Measurements from ENCODE around the gene RERE.
"Not testable (repeated sequence)": the region's sequence is repeated elsewhere in the genome, so short reads cannot be mapped to it uniquely, and the experiment has no call there.

RERE gene

DNA sequence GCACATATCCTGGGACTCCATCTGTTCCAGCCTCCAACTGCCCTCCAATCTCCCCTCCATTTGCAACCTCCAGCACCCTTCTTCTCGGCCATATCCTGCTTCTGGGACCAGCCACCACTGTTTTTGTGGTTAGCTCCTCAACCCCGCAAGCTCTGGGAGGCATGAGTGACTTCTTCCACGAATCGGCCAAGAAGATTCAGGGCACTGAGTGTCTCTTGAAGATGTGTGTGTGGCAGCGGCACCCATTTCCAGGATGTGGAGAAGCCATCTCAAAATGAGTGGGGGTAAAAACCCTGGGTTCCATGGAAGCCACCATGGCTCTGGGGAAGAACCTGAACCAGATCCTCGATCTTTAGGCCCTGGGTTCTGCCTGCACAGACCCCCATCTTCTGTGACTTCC lies 304.9 kb downstream of the RERE start:
- no peak for DNase-seq (ENCODE audit: low spot score)

GRCh38 chr1:8510041-8510823 lies 307.2 kb downstream of the RERE start:
- DNase-seq (ENCODE audit: low spot score) = peak; percentile 42

DNA sequence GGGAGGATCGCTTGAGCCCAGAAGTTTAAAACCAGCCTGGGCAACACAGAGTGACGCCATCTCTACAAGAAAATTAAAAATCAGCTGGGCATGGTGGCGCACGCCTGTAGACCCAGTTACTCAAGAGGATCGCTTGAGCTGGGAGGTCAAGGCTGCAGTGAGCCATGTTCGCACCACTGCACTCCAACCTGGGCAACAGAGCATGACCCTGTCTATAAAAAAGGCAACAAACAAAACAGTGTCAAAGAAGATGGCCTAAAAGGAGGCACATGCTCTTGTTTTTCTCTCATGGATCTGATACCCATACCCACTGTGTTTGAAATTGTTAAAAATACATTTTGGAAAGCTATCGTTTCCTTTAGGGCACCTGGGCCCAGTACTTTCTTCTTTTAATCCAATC lies 307.9 kb downstream of the RERE start:
- DNase-seq (ENCODE audit: low spot score) = no peak

DNA sequence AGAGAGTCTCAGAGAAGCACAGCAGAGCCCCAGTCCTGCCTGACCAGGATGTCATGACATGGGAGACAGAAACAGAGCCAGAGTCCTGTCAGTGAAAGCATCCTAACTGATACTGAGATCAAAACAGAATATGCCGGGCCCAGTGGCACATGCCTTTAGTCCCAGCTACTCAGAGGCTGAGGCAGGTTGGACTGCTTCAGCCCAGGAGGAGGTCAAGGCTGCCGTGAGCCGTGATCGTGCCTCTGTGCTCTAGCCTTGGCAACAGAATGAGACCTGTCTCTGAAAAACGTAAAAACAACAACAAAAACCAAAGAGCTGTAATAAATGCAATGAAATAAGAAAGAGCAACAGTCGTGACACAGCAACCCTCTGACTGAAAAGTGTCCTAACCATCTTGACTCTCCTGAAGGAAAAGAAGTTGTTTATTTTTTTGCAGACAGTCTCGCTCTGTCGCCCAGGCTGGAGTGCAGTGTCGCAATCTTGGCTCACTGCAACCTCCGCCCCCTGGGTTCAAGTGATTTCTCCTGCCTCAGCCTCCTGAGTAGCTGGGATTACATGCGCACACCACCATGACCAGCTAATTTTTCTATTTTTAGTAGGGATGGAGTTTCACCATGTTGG lies 310.3 kb downstream of the RERE start:
- no peak for DNase-seq (ENCODE audit: low spot score)

GRCh38 chr1:8506456-8506855 lies 311.0 kb downstream of the RERE start:
- no peak for DNase-seq (ENCODE audit: low spot score)

GRCh38 chr1:8503842-8504241 lies 313.6 kb downstream of the RERE start:
- no peak for DNase-seq (ENCODE audit: low spot score)

GRCh38 chr1:8502949-8503348 lies 314.5 kb downstream of the RERE start:
- not testable (repeated sequence) for DNase-seq (ENCODE audit: low spot score)

GRCh38 chr1:8497210-8497819 lies 320.1 kb downstream of the RERE start:
- peak; percentile 54 for DNase-seq (ENCODE audit: low spot score)

DNA sequence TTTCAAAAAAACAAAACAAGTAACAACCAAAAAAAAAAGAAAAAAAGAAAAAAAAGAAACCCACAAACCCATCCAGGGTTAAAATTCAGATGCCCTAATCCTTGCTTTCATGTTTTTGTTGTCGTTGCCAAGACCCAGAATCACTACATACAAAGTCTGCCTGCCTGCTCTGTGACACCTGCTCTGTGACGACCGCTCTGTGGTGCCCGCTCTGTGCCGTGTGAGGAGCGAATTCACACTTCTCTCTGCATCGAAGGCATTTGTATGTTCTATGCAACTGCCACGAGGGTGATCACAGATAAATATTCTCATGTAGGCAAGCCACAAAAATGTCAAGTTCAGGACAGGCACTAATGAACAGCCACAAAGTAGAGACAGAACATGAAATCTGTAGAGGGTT lies 321.0 kb downstream of the RERE start:
- DNase-seq (ENCODE audit: low spot score) = no peak

GRCh38 chr1:8495928-8496401 lies 321.5 kb downstream of the RERE start:
- DNase-seq (ENCODE audit: low spot score) = no peak

DNA sequence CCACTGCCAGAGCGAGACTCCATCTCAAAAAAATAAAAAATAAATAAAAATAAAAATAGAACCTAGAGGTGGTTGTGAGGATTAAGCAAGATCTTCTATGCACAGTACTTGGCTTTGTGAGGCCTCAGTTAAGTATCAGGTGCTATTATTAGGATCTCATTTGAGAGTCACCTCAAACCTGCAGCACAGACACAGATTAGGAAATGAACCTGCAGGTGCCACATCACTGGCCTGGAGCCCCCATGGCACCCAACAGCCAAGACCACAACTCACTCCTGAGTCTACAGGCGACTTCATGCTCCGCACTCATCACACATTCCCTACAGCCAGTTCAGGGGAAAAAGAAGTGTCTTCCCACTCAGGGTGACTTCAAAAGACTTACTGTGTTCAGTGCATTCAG lies 322.8 kb downstream of the RERE start:
- DNase-seq (ENCODE audit: low spot score) = no peak

GRCh38 chr1:8493916-8494540 lies 323.4 kb downstream of the RERE start:
- no peak for DNase-seq (ENCODE audit: low spot score)

GRCh38 chr1:8487249-8487648 lies 330.2 kb downstream of the RERE start:
- DNase-seq (ENCODE audit: low spot score) = no peak

DNA sequence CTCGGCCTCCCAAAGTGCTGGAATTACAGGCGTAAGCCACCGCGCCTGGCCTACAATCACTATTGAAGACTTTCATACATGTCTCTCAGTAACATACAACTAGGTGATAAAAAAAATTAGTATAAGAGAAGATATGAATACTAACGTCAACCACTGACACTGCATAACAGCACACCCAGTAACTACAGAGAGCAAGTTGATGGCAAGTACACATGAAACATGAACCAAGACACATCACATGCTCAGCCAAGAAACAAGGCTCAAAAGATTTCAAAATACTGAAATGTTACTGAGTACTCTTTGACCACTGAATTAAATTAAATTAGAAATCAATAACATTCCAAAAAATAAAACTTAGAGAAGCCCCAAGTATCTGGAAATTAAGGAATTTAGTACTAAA lies 331.4 kb downstream of the RERE start:
- no peak for DNase-seq (ENCODE audit: low spot score)

DNA sequence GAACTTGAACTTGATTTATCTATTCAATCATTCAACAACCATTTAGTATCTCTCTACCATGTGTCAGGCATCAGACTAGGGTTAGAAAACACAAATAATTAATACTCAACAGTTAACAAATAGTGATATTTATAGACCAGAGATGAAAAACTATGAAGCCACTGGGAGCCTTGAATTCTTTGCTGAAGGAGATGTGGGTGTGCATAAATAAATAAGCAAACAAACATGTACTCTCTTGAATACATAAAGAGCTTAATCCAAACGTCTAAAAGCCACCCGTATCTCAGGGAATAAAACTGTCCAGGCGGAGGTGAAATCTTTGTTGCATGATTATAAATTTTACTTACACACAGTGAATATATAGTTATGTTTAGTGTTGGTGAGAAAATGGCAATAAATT lies 333.9 kb downstream of the RERE start:
- no peak for DNase-seq (ENCODE audit: low spot score)

GRCh38 chr1:8482979-8483381 lies 334.5 kb downstream of the RERE start:
- DNase-seq (ENCODE audit: low spot score) = no peak

DNA sequence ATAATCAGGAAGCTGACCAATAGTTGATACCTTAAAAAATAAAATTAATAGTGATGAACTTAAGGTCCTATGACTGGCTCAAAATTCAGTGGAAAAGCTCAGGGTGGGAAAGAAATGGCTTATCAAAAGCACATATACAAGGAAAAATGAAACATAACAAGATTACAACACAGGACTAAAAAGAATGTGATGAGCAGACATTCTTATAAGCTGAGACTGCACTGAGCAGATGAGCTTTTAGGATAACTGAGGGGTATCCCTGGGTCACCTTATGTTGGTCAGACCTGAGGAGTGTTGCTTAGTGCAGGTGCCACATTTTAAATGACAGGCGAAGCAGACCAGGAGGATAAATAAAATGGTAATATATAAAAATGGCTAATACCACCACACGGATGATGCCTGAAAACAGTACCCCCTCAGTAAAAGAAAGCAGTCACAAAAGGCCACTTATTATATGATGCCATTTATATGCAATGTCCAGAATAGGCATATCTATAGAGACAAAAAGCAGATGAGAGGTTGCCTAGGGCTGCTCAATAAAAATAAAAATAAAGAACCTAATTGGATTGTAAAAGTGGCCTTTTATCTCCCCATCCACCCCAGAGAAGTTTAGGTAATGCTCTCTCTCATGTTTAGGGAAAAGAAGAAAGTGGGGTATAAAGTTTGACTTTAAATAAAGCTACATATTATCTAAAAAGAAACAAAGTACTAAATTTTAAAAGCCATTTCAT lies 335.6 kb downstream of the RERE start:
- no peak for DNase-seq (ENCODE audit: low spot score)

GRCh38 chr1:8478566-8478965 lies 338.9 kb downstream of the RERE start:
- DNase-seq (ENCODE audit: low spot score) = no peak

- no peak for DNase-seq (ENCODE audit: low spot score)
Measured at GRCh38 chr1:8477983-8478362, 339.5 kb downstream of the RERE start.

DNA sequence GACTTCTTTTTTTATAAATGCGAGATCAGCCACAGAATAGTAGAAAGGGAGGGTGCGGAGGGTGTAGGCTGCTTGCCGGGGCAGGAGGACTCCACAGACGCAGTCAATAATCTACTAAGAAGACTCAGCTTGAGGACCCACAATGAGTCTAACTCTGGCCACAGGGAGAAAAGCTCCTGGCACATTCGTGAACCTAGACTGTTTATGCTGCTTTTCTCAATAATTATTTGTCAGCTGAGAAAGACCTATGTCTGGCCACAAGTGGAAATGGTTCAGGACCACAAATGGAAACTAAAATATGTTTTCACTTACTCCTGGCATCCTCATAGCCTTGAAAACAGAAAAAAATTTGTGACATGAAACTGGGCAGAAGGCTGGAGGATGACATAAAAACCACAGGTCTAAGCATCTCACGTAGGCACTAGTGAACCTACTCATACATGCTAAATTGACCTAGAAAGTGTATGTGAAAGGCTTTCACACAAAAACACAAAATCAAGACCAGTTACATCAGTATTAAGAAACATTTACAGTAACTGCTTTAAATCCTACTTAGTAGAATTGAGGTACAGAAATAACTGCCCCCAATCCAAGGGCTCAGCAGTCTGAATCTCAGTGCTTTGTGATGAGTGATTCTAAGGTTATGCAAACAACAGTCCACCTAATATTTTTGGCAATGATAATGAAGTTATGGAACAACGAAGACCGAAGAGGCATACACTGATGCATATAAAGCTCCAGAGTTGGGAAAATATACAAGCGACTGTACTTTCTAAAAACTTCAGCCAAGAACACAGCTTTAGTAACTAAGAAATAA lies 340.1 kb downstream of the RERE start:
- no peak for DNase-seq (ENCODE audit: low spot score)

DNA sequence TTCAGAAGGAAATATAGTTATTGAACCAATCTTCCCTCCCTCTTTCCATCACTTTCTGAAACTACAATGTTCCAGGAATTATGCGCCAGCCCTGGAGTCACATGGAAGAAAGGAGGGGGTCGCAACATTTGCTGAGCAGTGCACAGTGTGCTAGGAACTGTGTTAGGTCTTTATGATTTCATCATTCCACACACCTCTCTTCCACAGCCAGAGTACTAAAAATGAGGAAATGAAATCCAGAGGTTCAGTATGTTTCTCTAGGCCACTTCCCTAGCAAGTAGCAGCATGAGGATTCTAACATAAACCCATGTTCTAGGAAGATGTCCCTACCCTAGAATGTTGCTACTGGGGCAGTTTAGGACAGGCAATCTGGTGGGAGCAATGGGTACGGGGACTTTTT lies 341.4 kb downstream of the RERE start:
- DNase-seq (ENCODE audit: low spot score) = no peak

Data from germinal center (tissue), 1 donor.